Lower lobe of right lung (tissue), 2 donors: Measurements from ENCODE around the gene TFF3. TPM values are rescaled to one million over a fixed set of nuclear protein-coding genes. Genes with fewer than 3 reads are reported as not detected.

Source experiments
- ATAC-seq, 2 donors: fragments of 200-7000 bp; cut with Tn5 transposase; one replicate each; pipeline ENCODE4 v1.9.1; 2020 to 2022; ENCODE audit warnings: mild to moderate bottlenecking in 2 of 2, moderate library complexity in 2 of 2
- DNase-seq: peaks from one replicate; pipeline ENCODE4 v3.0.0-alpha.2; 2020
- H3K27ac ChIP-seq: fragments of 200-600 bp; one replicate; pipeline ENCODE4 v1.8.0; 2022
- H3K27me3 ChIP-seq: fragments of 200-600 bp; one replicate; pipeline ENCODE4 v1.8.0; 2022; ENCODE audit warnings: low read depth
- H3K36me3 ChIP-seq: fragments of 200-600 bp; one replicate; pipeline ENCODE4 v1.8.0; 2022; ENCODE audit warnings: mild to moderate bottlenecking
- H3K4me1 ChIP-seq: fragments of 200-600 bp; one replicate; pipeline ENCODE4 v1.8.0; 2022
- H3K4me3 ChIP-seq: fragments of 200-600 bp; one replicate; pipeline ENCODE4 v1.8.0; 2022; ENCODE audit warnings: mild to moderate bottlenecking
- H3K9me3 ChIP-seq: fragments of 200-600 bp; one replicate; pipeline ENCODE4 v1.8.0; 2022
- intact Hi-C: fragments of 100-400 bp; cut with DNase I; formaldehyde crosslinking; loops from one replicate; pipeline ENCODE4 v1.11.0; 2022
- total RNA-seq: library from RNA; stranded (reverse); fragmentation: NEBNext Ultra II Directional; extraction: Animal tissue kit (Norgen Biotek cat#: 25700); gene quantifications from one replicate; pipeline ENCODE4 v1.2.1, GENCODE V29; 2021
- TF ChIP-seq, protein P1 (sequence below): fragments of 200-600 bp; IDR thresholded peaks from one replicate; pipeline ENCODE4 v1.8.0; 2022; ENCODE audit warnings: antibody characterized with exemption, mild to moderate bottlenecking
- donor health status: DM: no; HTN: yes; CAD: no; lungs with severe emphysema.

The TFF3 gene
- total RNA-seq, 1 donor from 2014 or later: 19.0 TPM

DNA sequence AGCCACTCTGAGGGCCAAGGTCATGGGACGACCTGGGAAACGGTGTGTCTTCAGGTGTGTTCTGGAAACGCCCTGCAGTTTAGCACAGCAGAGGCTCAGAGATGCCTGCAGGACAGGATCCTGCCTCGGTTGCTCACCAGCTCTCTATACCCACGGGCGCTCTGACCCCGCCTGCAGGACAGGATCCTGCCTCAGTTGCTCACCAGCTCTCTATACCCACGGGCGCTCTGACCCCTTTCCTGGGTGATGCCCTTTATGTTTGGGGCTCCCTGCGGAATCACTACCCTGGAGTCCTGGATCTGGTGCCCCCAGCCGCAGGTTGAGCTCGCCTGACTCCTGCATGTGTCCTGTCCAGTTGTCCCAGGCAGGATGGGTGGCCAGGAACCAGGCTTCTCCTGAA is 32.5 kb downstream of the TFF3 start:
- H3K36me3 ChIP-seq: peaks cover 89% of the 10 kb centered on the region
- TF ChIP-seq, protein P1, sequence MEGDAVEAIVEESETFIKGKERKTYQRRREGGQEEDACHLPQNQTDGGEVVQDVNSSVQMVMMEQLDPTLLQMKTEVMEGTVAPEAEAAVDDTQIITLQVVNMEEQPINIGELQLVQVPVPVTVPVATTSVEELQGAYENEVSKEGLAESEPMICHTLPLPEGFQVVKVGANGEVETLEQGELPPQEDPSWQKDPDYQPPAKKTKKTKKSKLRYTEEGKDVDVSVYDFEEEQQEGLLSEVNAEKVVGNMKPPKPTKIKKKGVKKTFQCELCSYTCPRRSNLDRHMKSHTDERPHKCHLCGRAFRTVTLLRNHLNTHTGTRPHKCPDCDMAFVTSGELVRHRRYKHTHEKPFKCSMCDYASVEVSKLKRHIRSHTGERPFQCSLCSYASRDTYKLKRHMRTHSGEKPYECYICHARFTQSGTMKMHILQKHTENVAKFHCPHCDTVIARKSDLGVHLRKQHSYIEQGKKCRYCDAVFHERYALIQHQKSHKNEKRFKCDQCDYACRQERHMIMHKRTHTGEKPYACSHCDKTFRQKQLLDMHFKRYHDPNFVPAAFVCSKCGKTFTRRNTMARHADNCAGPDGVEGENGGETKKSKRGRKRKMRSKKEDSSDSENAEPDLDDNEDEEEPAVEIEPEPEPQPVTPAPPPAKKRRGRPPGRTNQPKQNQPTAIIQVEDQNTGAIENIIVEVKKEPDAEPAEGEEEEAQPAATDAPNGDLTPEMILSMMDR: no peak
- DNase-seq: peak; percentile 35
- ATAC-seq: no peak
- no peak overlapping the region for H3K4me3 ChIP-seq
- no peaks in the 10 kb centered on the region for H3K27me3 ChIP-seq
- no peaks in the 10 kb centered on the region for H3K4me1 ChIP-seq
- no peak overlapping the region for H3K27ac ChIP-seq
- H3K9me3 ChIP-seq: no peaks in the 10 kb centered on the region
- intact Hi-C loops: no loop called here

DNA sequence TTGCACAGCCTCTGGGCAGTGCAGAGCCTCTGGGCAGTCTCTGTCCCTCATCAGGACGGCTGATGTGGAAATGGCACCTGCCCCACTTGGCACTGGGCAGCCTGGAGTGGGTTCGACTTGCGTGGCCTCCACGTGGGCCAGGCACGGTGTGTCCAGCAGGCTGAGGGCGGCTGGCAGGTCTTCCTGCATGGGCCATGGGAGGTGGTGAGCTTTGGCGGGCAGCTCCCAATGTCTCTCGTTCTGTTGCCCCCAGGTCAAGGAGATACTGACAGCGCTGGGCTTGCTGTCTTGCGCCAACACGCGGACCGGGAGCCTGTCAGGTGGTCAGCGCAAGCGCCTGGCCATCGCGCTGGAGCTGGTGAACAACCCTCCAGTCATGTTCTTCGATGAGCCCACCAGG is 33.2 kb downstream of the TFF3 start:
- intact Hi-C loops: no loop called here

DNA sequence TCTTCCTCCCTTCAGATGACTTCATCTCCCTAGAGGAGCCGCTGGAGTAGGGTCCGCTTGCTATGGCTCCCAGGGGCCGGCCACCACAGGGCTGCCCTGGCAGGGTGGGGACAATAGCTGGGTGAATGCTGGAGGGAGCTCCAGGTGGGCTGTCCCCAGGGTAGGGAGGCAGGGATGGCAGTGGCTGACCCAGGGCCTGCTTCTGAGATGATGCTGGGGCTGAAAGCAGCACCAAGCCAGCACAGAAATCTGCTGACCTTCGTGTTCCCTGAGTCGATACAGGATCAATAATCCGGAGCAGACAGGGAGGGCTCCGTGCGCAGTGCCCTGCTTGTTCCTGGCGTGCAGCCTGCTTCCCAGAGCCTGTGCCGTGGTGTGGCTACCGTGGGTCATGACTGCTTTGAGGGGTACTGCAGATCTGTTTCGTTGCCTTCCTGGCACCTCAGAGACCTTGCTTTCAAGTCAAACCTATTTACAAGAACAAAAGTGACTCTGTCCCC is 34.0 kb downstream of the TFF3 start:
- Histone ChIP-seq H3K27ac (no peak overlapping the region), H3K36me3 (peaks cover 85% of the 10 kb centered on the region), H3K4me1 (no peaks in the 10 kb centered on the region), H3K4me3 (no peak overlapping the region), H3K27me3 (no peaks in the 10 kb centered on the region), H3K9me3 (no peaks in the 10 kb centered on the region)
- TF ChIP-seq, protein P1: no peak
- no peak for ATAC-seq
- DNase-seq: no peak
- intact Hi-C loops: no loop called here

More for the DNA sequence above, 33.2 kb downstream of the TFF3 start:
- H3K4me1 ChIP-seq: no peaks in the 10 kb centered on the region
- no peak overlapping the region for H3K4me3 ChIP-seq
- no peaks in the 10 kb centered on the region for H3K27me3 ChIP-seq
- H3K27ac ChIP-seq: no peak overlapping the region
- DNase-seq (peak; percentile 43), ATAC-seq (no peak)
- peaks cover 85% of the 10 kb centered on the region for H3K36me3 ChIP-seq
- TF ChIP-seq, protein P1: no peak
- no peaks in the 10 kb centered on the region for H3K9me3 ChIP-seq

DNA sequence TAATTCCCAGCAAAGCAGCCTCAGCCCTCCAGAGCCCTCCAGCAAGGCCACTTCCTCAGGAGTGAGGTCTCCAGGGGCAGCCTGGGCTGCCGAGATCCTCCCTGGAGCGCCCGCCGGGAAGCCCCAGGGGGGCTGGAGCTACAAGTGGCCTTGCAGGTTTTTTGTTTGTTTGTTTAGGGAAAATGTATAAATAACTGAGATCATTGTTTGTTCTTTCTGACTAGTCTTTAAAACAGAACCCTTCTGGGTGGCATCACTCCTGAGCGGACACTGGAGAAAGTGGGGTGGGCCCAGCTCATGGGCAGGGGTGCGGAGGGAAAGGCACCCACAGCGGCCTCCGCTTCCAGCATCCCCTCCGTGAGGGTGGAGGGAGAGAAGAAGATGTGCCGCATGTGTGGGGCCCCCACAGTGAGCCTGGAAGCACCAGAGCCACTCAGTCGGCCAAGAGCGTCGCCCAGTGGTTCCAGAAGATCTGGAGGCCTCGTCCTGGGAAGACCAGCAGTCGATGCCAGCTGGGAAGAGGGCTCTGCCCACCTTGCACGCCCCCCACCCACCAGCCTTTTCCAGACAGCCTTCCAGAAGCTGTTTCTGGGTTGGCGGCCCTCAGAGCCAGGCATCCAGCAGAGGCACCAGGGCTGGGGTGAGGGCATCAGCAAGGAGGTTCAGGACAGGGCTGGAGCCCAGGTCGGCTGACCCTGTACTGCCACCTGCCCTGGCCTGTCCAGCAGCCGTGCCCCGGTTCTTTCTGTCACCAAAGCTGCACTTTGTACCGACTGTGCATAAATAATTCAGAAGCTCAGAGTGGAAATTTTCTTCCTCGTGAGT is 34.6 kb downstream of the TFF3 start:
- Histone ChIP-seq H3K36me3 (peaks cover 84% of the 10 kb centered on the region), H3K4me1 (no peaks in the 10 kb centered on the region), H3K9me3 (no peaks in the 10 kb centered on the region), H3K27me3 (no peaks in the 10 kb centered on the region), H3K4me3 (no peak overlapping the region), H3K27ac (no peak overlapping the region)
- TF ChIP-seq, protein P1: no peak
- intact Hi-C loops: no loop called here
- ATAC-seq: no peak
- DNase-seq: no peak

DNA sequence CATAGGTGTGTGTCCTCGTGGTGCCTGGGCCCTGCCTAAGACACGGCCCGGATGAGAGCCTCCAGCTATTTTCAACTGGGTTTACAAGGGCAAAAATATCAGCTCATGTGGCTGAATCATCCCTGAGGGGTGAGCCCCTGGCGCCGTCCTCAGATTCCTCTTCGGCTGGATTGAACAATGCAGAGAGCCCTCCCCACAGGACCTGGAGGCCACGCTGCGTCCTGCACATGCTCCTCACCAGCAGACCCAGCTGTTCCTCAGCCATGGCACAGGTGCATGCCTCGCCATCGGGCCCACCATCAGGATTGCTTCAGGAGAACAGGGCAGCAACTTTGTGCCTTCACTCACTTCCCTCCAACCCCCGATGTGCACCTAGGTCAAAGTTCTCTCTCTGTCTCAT is 35.3 kb downstream of the TFF3 start:
- no peak for ATAC-seq
- intact Hi-C loops: no loop called here
- DNase-seq: no peak
- Histone ChIP-seq H3K27me3 (no peaks in the 10 kb centered on the region), H3K4me3 (no peak overlapping the region), H3K27ac (no peak overlapping the region), H3K9me3 (no peaks in the 10 kb centered on the region), H3K36me3 (peaks cover 84% of the 10 kb centered on the region), H3K4me1 (no peaks in the 10 kb centered on the region)
- TF ChIP-seq, protein P1: no peak
